NCI-H2081 (cell line): ENCODE measurements around the gene ZNF565.
"Not testable (repeated sequence)": the region's sequence is repeated elsewhere in the genome, so short reads cannot be mapped to it uniquely, and the experiment has no call there.

ENCODE experiments used
- DNase-seq, 2 experiments: peaks; one replicate each; lab custom pipeline; 2025; lab: John Stamatoyannopoulos, UW

ZNF565 gene

GRCh38 chr19:36214386-36215275 lies at the start of gene ZNF565, which contains the start of gene ZNF146:
ZNF565 (minus strand) TSS chr19:36214665; CDS start chr19:36201985, 12,680 bp downstream.
ZNF146 (plus strand) TSS chr19:36215106; CDS start chr19:36236441, 21,335 bp downstream.
- peak; percentile 96 to 98 for DNase-seq

GRCh38 chr19:36259211-36259610 lies 44.7 kb upstream of the ZNF565 start:
- no peak for DNase-seq

- no peak for DNase-seq
Measured at GRCh38 chr19:36258028-36258875, 43.8 kb upstream of the ZNF565 start.

- DNase-seq: no peak
Measured at GRCh38 chr19:36257520-36257876, 43.0 kb upstream of the ZNF565 start.

DNA sequence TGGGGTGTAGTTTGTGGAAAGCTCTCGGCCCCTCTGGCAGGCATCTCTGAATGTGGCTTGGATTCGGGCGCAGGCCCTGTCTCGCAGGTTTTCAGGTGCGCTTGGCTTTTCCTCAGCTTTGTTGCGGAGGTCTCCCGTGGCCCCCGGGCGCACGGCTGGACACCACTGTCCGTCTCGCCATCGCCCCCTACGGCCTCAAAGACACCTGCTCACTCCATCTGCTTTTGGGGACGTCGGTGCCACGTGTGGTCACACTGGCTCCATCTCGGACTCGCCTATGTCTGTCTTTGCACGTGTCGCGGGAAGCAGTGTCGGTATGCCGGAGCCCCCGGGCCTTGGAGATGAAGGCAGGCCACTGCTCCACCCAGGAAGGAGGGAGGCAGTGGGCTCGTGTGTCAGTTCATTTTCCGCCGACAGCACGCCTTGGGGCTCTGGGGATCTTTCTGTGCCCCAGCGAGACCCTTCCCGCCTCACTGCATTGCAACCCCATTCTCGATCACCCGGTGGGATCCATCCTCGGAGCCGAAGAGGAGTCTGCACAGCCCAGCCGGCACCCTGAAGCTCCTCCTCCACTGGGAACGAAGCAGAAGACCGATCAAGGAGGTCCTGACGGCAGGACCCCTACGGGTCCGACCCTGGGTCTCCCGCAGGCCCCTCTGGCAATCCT lies 42.5 kb upstream of the ZNF565 start:
- DNase-seq: no peak

DNA sequence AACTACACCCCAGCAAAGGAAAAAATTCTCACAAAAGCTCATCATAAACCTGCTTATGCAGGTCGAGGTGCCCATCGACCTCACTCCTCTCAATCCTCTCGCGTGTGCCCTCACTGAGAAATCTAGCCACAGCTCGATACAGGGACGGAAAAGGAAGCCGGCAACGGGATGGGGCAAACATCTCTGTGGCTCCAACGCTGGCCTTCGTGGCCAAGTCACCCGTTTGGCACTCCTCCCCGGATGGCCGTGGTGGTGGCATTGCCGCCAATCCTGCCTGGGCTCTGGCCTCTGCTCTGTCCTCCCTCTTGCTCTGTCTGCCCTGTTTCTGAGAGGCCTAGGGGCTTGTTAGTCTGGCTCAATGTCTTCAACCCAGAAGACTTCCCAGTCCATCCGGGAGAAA lies 41.6 kb upstream of the ZNF565 start:
- DNase-seq: no peak

- no peak for DNase-seq
Measured at GRCh38 chr19:36255316-36255715, 40.9 kb upstream of the ZNF565 start.

DNA sequence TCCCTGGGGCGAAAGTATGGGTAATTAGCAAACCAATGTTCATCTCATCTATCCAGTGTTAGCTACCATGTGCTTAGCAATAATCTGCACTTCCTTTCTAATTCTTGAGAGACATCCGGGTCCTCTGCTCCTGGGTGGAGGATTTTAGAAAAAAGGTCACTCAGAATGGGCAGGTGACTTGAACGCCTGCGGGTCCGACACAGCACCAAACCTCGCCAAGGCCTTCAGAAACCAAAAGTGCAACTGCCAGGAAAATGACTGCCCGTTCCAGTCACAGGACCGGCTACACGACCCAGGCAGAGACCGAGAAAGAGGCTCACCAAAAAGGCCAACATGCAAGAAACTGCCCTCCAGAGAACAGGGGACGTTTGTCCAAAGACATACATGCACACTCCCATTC lies 40.4 kb upstream of the ZNF565 start:
- DNase-seq: no peak

- no peak for DNase-seq
Measured at GRCh38 chr19:36252047-36252446, 37.6 kb upstream of the ZNF565 start.

- no peak for DNase-seq
Measured at GRCh38 chr19:36246006-36246481, 31.6 kb upstream of the ZNF565 start.

DNA sequence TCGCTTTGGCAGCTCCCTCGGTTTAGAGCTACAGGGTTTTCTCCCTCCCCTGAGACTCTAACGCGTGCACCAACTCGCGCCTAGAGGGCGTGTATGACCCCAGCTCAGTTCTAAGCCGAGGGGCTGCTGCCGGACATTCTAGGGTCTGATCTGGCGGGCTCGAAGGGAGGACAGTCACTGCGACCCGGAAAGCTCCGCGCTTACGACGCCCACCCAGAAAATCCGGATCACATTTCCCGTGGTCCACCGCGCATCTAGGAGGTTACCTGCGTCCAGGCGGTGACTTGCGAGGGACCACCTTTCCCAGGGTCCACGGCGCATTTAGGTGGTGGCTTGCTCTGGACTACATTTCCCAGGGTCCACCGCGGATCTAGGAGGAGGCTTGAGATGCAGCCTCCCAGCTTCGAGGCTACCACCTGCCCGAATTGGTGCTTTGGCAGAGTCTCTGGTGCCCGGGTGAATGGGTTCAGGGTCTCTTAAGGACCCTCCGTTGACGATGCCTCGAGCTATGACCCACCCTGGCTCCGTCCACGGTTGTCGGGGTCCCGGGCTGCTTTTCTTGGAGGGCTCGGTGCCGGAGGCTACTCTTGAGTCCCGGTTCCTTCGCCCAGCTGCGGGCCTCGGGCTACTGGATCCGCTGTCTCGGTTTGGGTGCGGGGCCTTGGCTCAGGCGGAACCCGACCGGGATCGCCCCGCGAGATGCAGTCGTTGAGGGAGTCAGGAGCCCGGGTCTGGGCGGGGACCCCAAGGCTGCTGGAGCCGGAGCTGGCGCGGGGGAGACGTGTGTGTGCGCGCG lies 30.9 kb upstream of the ZNF565 start:
- DNase-seq: no peak

DNA sequence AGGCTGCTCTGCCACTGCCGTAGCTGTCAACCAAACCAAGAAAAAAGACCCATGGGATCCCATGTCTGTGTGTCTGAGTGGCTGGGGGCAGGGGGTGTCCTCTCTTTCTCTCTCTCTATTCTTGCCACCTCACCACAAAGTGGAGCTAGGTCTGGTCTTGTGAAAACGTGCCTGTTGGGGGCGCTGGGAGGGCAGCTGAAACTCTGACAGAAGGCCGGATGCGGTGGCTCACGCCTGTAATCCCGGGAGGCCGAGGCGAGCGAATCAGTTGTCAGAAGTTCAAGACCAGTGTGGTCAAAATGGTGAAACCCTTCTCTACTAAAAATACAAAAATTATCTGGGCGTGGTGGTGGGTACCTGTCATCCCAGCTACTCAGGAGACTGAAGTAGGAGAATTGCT lies 29.6 kb upstream of the ZNF565 start:
- DNase-seq: no peak

- no peak for DNase-seq
Measured at GRCh38 chr19:36236946-36237310, 22.5 kb upstream of the ZNF565 start.

GRCh38 chr19:36236304-36236945 lies 22.0 kb upstream of the ZNF565 start:
- DNase-seq: no peak

DNA sequence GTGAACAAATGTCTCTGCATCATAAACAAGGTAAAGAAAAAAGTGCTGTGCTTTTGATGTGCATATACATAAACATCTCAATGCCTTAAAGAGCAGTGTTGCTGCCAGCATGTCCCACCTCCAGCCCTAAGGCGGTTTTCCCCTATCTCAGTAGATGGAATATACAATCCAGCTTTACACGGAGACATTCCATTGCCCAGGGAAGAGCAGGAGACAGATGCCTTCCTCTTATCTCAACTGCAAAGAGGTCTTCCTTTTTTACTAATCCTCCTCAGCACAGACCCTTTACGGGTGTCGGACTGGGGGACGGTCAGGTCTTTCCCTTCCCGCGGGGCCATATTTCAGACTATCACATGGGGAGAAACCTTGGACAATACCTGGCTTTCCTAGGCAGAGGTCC lies 19.2 kb upstream of the ZNF565 start:
- DNase-seq: not testable (repeated sequence)

DNA sequence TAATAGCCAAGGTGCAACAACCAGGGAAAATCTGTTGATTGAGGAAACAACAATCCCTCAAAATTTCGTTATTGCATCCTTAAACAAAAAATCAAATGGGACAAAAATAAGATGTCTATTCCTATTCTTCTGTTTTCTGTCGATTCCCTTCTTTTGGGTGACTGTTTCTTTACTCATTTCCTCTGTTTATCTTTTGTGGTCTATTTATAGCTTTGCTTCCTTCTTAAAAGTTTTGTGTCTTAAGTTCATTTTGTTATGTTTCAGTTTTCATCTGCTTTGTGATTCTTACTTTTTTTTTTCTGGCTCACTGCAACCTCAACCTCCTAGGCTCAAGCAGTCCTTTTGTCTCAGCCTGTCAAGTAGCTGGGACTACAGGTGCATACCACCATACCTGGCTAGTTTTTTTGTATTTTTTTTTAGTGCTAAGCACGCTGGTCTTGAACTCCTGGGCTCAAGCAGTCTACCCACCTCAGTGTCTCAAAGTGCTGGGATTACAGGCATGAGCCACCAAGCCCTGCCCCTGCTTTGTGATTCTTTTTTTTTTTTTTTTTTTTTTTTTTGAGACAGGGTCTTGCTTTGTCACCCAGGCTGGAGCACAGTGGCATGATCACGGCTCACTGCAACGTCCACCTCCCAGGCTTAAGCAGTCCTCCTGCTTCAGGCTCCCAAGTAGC lies 10.9 kb upstream of the ZNF565 start:
- no peak for DNase-seq

- DNase-seq: no peak
Measured at GRCh38 chr19:36222503-36222902, 8.0 kb upstream of the ZNF565 start.

GRCh38 chr19:36221474-36221873 lies 7.0 kb upstream of the ZNF565 start:
- no peak for DNase-seq

DNA sequence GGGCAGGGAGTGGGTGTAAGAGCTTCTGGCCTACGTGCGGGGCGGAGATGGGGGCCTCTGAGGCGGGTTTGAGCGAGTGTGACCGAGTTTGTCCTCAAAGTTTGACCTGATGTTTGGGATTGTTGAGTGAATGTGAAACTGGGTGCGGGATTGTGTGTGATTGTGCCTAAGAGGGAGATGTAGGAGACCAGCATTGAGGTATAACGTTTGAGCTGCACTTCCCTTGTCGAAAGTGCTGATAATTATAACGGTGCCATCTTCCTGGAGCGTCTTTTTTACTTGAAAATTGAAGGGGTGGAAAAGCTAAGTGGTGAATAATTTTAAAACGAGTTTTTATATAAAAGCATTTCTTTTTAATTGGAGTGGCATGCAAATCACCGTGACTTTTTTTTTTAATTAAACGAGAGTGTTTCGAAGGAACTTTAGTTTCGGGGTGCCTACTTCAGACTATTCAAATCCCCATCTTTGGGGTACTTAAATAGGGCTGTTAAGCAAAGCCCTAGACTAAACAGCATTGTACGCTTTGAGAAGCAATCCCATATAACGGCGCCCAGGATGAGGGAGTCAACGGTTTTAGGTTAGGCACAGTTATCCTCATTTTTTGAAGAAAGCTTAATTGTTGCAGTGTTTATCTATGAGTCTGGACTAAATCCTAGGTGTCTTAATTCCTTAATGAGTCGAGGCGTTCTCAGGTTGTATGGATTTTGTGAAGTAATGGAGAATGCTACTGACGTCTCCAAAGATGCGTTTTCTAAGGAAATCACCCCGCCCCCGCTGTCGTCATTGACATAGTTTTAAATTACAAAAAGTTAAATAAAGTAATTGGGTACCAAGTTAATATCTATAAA lies 1.0 kb upstream of the ZNF565 start:
- DNase-seq: peak in 1 of 2 experiments; percentile 19
